Osteocyte (in vitro differentiated cells): ENCODE measurements around the gene MFAP3L. TPM values are rescaled to one million over a fixed set of nuclear protein-coding genes. Genes with fewer than 3 reads are reported as not detected.

Experiments
- DNase-seq: peaks from one replicate; pipeline ENCODE4 v3.0.0; 2021; ENCODE audit warnings: mixed read lengths; ENCODE audit not compliant: unreplicated experiment; ENCODE audit errors: extremely low spot score
- H3K27ac Mint-ChIP-seq: one replicate; pipeline ENCODE4 v1.8.0; 2021; ENCODE audit warnings: mild to moderate bottlenecking, mixed read lengths; ENCODE audit not compliant: unreplicated experiment
- H3K27me3 Mint-ChIP-seq: one replicate; pipeline ENCODE4 v1.8.0; 2021; ENCODE audit warnings: mixed read lengths; ENCODE audit not compliant: unreplicated experiment
- H3K36me3 Mint-ChIP-seq: one replicate; pipeline ENCODE4 v1.8.0; 2021; ENCODE audit warnings: mixed read lengths; ENCODE audit not compliant: unreplicated experiment
- H3K4me1 Mint-ChIP-seq: one replicate; pipeline ENCODE4 v1.8.0; 2021; ENCODE audit warnings: mixed read lengths; ENCODE audit not compliant: unreplicated experiment
- H3K4me3 Mint-ChIP-seq: one replicate; pipeline ENCODE4 v1.8.0; 2021; ENCODE audit warnings: mild to moderate bottlenecking, moderate library complexity, mixed read lengths; ENCODE audit not compliant: unreplicated experiment
- H3K9me3 Mint-ChIP-seq: one replicate; pipeline ENCODE4 v1.8.0; 2021; ENCODE audit warnings: mixed read lengths; ENCODE audit not compliant: unreplicated experiment
- total RNA-seq: library from RNA; stranded (reverse); gene quantifications from 2 replicates; pipeline ENCODE4 v1.2.1, GENCODE V29; 2021
- TF ChIP-seq, protein P1 (sequence below): fragments of 200-600 bp; sonication (generic); IDR thresholded peaks from 2 replicates; pipeline ENCODE4 v1.5.0; 2021; ENCODE audit warnings: antibody characterized with exemption, mild to moderate bottlenecking, moderate library complexity

Gene MFAP3L
- total RNA-seq, 1 donor from 2014 or later, result 2.5 TPM

GRCh38 chr4:170008371-170008770 lies 17.8 kb downstream of the MFAP3L start:
- no peak for DNase-seq
- TF ChIP-seq, protein P1, sequence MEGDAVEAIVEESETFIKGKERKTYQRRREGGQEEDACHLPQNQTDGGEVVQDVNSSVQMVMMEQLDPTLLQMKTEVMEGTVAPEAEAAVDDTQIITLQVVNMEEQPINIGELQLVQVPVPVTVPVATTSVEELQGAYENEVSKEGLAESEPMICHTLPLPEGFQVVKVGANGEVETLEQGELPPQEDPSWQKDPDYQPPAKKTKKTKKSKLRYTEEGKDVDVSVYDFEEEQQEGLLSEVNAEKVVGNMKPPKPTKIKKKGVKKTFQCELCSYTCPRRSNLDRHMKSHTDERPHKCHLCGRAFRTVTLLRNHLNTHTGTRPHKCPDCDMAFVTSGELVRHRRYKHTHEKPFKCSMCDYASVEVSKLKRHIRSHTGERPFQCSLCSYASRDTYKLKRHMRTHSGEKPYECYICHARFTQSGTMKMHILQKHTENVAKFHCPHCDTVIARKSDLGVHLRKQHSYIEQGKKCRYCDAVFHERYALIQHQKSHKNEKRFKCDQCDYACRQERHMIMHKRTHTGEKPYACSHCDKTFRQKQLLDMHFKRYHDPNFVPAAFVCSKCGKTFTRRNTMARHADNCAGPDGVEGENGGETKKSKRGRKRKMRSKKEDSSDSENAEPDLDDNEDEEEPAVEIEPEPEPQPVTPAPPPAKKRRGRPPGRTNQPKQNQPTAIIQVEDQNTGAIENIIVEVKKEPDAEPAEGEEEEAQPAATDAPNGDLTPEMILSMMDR, result no peak
- Mint-ChIP-seq H3K9me3 (no peaks in the 10 kb centered on the region), H3K27me3 (no peaks in the 10 kb centered on the region), H3K36me3 (no peaks in the 10 kb centered on the region), H3K4me1 (no peaks in the 10 kb centered on the region), H3K4me3 (no peak overlapping the region), H3K27ac (no peak overlapping the region)

DNA sequence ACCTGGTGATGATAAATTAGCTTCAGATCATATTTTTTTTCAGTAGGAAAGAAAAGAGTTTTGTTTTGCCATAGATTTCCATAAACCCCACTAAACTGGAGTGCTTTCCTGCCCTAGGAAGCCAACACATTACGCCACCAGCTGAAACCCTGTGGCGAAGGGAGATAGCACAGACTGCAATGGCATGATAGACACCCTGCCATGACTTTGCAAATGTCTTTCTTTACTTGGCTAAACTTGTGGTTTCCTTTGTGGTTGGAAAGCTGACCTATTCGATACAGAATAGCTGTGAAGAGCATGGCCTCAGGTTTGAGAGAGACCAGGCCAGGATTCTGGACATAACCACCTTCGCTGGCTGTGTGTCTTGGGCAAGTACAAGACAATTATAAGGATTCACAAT lies 19.1 kb downstream of the MFAP3L start:
- Mint-ChIP-seq H3K4me1 (no peaks in the 10 kb centered on the region), H3K27me3 (no peaks in the 10 kb centered on the region), H3K4me3 (no peak overlapping the region), H3K9me3 (no peaks in the 10 kb centered on the region), H3K36me3 (no peaks in the 10 kb centered on the region), H3K27ac (no peak overlapping the region)
- no peak for DNase-seq
- TF ChIP-seq, protein P1, result no peak

GRCh38 chr4:170005472-170005871 lies 20.7 kb downstream of the MFAP3L start:
- TF ChIP-seq, protein P1, result no peak
- Mint-ChIP-seq H3K4me1 (no peaks in the 10 kb centered on the region), H3K27me3 (no peaks in the 10 kb centered on the region), H3K4me3 (no peak overlapping the region), H3K36me3 (no peaks in the 10 kb centered on the region), H3K27ac (no peak overlapping the region), H3K9me3 (no peaks in the 10 kb centered on the region)
- no peak for DNase-seq

- TF ChIP-seq, protein P1, result no peak
- no peaks in the 10 kb centered on the region for H3K27me3 Mint-ChIP-seq
- no peaks in the 10 kb centered on the region for H3K9me3 Mint-ChIP-seq
- no peaks in the 10 kb centered on the region for H3K36me3 Mint-ChIP-seq
- no peaks in the 10 kb centered on the region for H3K4me1 Mint-ChIP-seq
- no peak overlapping the region for H3K4me3 Mint-ChIP-seq
- H3K27ac Mint-ChIP-seq, result no peak overlapping the region
- DNase-seq, result no peak
Measured at GRCh38 chr4:170004651-170005295, 21.4 kb downstream of the MFAP3L start.

DNA sequence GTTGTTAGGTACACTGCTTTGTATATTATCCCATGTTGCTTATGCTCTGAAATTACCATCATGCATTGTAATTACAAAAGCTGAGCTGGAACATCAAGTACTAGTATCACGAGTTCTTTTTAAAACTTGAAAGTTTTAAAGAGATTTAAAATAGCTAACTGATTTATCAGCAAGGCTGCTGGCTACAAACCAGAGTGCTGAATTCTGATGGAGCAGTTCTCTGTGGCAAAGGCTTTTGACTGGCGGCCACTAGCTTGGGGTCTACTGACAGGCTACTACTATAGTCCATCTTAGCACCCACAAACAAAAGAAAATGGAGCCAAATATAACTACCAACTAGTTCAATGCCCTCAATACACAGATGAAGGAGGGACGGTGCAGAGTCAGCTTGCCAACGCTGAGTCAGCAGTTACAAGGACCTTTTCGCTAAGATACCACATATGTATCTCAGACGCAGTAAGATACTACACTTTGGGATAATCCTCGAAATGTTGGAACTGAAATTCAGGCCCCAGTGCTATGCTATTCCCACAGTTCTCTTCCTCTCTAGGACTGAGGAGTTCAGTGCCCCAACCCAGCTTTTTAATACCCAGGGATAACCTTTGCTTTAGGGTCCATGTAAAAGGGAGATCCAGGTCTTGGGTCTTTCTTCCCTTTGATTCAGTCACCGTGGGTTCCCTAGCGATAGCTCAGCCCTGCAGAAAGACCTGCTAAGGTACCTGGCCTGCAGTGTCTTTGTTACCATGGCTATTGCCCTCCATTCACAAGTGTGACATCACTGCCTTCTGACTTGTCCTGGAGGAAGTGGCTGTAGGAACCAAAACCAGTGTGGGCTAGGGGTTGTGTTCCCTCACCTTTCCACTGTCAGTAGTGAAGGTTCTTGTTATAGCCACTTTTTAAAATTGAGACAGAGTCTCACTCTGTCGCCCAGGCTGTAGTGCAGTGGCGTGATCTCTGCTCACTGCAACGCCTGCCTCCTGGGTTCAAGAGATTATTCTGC lies 22.8 kb downstream of the MFAP3L start:
- H3K4me1 Mint-ChIP-seq, result no peaks in the 10 kb centered on the region
- H3K27me3 Mint-ChIP-seq, result no peaks in the 10 kb centered on the region
- H3K36me3 Mint-ChIP-seq, result no peaks in the 10 kb centered on the region
- H3K4me3 Mint-ChIP-seq, result no peak overlapping the region
- H3K9me3 Mint-ChIP-seq, result no peaks in the 10 kb centered on the region
- DNase-seq, result no peak
- TF ChIP-seq, protein P1, result no peak
- no peak overlapping the region for H3K27ac Mint-ChIP-seq
